Measurements from ENCODE around the gene MAPK8IP1.
A peak's percentile ranks its signal among the peaks of the same experiment; 100 is the strongest.

MAPK8IP1 gene

GRCh38 chr11:45930951-45931570 is 45.6 kb downstream of the MAPK8IP1 start:
- H3K27ac Mint-ChIP-seq = peak overlapping the region; percentile 65
- H3K4me1 Mint-ChIP-seq = peaks cover 41% of the 10 kb centered on the region
- H3K27me3 Mint-ChIP-seq (ENCODE audit: low read depth, poor library complexity) = peaks cover 11% of the 10 kb centered on the region

GRCh38 chr11:45931739-45932138 is 46.3 kb downstream of the MAPK8IP1 start:
- Mint-ChIP-seq H3K9me3 (no peaks in the 10 kb centered on the region), H3K36me3 (ENCODE audit: low read depth) (peaks cover 37% of the 10 kb centered on the region), H3K27me3 (ENCODE audit: low read depth, poor library complexity) (peaks cover 6% of the 10 kb centered on the region), H3K4me3 (no peak overlapping the region), H3K27ac (peak overlapping the region; percentile 65), H3K4me1 (peaks cover 41% of the 10 kb centered on the region)
- DNase-seq = no peak
- TF ChIP-seq CTCF (IDR thresholded peaks at IDR 0.05) = no peak

More at GRCh38 chr11:45930951-45931570, 45.6 kb downstream of the MAPK8IP1 start:
- H3K4me3 Mint-ChIP-seq = no peak overlapping the region
- no peaks in the 10 kb centered on the region for H3K9me3 Mint-ChIP-seq
- H3K36me3 Mint-ChIP-seq (ENCODE audit: low read depth) = peaks cover 33% of the 10 kb centered on the region
- no peak for DNase-seq
- TF ChIP-seq CTCF (IDR thresholded peaks at IDR 0.05) = no peak

DNA sequence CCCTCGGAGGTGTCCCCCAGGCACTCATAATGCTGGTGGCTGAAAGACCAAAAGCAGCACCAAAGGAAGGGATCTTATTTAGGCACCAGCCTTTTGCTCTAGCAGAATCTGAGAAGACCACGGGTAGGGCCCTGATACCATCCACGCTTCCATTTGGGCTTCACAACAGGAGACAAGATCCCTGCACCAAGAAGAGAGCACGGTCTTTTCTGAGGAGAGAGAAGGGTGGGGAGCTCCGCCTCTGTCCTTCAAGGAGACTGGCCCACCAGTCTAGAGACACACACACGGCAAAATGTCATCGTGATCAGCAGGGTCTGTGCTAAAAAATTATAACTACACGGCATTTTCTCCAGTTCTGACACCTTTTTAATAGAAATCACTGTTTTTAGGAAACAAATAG is 46.8 kb downstream of the MAPK8IP1 start:
- no peak for DNase-seq
- no peak overlapping the region for H3K27ac Mint-ChIP-seq
- no peaks in the 10 kb centered on the region for H3K9me3 Mint-ChIP-seq
- peaks cover 41% of the 10 kb centered on the region for H3K4me1 Mint-ChIP-seq
- H3K4me3 Mint-ChIP-seq = no peak overlapping the region
- TF ChIP-seq CTCF (IDR thresholded peaks at IDR 0.05) = no peak
- H3K36me3 Mint-ChIP-seq (ENCODE audit: low read depth) = peaks cover 41% of the 10 kb centered on the region
- H3K27me3 Mint-ChIP-seq (ENCODE audit: low read depth, poor library complexity) = peaks cover 6% of the 10 kb centered on the region

GRCh38 chr11:45933131-45933831 is 47.8 kb downstream of the MAPK8IP1 start:
- Mint-ChIP-seq H3K4me1 (peaks cover 41% of the 10 kb centered on the region), H3K9me3 (no peaks in the 10 kb centered on the region), H3K27ac (peak overlapping the region; percentile 61), H3K27me3 (ENCODE audit: low read depth, poor library complexity) (peaks cover 6% of the 10 kb centered on the region), H3K4me3 (no peak overlapping the region), H3K36me3 (ENCODE audit: low read depth) (peaks cover 47% of the 10 kb centered on the region)
- DNase-seq = no peak
- TF ChIP-seq CTCF (IDR thresholded peaks at IDR 0.05) = no peak

- H3K27ac Mint-ChIP-seq = no peak overlapping the region
These were observed 48.6 kb downstream of the MAPK8IP1 start for GRCh38 chr11:45933846-45934579.

More at GRCh38 chr11:45933846-45934579, 48.6 kb downstream of the MAPK8IP1 start:
- Mint-ChIP-seq H3K27me3 (ENCODE audit: low read depth, poor library complexity) (peaks cover 6% of the 10 kb centered on the region), H3K36me3 (ENCODE audit: low read depth) (peaks cover 50% of the 10 kb centered on the region), H3K4me3 (no peak overlapping the region), H3K9me3 (no peaks in the 10 kb centered on the region), H3K4me1 (peaks cover 44% of the 10 kb centered on the region)
- no peak for TF ChIP-seq CTCF (IDR thresholded peaks at IDR 0.05)
- no peak for DNase-seq

Data from nephron progenitor cell (in vitro differentiated cells).